Measurements from ENCODE around the gene DNAH14. TPM values are rescaled to one million over a fixed set of nuclear protein-coding genes. Genes with fewer than 3 reads are reported as not detected.

Gene DNAH14
- polyA plus RNA-seq, 3 donors: 0.80 to 3.6 (median 1.8) TPM

DNA sequence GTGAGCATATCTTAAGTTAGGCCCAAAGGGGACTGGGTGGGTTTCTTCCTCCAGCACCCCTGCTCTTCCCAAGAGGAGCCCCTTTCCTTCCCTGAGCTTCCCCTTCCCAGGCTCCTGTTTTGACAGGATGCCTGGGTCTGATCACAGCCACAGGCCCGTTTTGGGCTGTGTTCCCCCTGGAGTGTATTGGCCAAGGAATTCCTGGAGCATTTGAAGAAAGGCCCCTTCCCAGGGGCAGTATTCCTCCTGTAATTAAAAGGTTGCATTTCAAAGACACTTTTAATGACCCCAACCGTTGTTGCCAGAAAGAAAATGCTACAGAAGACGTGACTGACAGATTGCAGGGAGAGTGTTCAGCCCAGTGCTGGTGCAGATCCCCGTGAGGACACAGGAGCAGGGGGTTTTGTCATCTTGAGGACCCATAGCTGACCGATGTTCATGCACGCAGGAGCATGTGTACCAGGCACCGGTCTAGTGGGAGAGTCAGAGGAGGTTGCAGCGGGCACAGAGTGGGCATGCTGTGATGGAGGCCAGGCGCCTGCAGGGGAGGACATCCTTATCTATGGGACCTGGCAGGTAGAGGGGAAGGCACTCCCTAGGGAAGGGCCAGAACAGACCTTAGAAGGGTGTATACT lies 517.6 kb downstream of the DNAH14 start:
- no peak overlapping the region for H3K27ac ChIP-seq (ENCODE audit: low read depth, low read length)
- WGBS, 3 donors: 56 to 76% (median 64%) methylated on average over 9 of the region's 9 CpGs

DNA sequence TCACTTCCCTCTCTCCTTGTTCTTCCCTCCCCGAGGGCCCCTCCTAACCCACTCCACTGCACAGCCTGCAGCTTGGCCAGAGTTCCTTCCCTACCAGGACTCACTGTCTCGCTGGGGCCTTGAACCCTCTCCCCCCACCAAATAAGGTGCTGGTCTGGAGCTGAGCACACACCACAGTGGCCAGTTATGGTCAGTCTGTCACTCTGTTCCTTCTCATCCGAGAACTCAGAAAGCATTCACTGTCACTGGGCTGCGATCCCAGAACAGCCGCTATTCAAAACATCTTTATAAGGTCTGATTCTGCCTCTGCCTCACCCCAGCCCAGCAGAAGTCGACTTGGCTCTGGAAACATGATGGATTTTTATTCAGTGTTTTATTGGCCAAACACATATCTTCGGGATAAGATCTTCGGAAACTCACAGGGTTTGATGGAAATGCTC lies 518.2 kb downstream of the DNAH14 start:
- 28 to 58% (median 31%) methylated on average over 8 of the region's 8 CpGs for WGBS, 3 donors
- no peak overlapping the region for H3K27ac ChIP-seq (ENCODE audit: low read depth, low read length)

DNA sequence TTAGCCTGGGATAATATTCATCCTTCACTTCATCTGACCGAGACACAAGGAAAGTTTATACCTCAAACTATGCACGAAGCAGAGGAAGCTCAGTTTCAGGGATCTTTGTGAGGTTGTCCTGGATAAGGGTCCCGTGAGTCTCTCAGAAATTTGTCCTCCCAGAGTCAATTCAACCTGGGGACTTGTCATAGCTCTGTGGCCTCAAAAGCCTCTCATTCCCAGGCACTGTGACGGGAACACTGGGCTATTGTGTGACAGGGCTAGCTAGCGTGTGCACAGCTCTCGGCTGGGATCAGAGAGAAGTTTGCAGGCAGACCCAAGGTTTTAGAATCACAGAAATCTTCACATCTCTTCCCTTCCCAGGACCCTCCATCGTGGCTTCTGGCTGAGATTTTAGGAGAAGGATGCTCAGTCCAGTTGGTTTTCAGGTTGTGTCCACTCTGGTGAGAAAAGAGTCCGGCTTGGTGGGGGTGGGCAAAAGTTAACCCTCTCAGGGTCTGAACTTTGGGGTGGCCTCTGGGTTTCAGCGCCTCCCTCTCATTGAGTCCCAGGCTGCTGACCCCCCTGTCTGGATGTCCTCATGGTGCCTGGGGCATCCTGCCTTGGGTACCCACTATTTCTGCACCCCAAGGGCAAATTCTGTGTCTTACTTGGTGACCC lies 518.8 kb downstream of the DNAH14 start:
- WGBS, 3 donors: 68 to 75% (median 69%) methylated on average over 9 of the region's 9 CpGs
- no peak overlapping the region for H3K27ac ChIP-seq (ENCODE audit: low read depth, low read length)

Data from adipose tissue (tissue), 3 donors.